Liver (tissue), 9 donors: ENCODE results near the gene TOMM40L. TPM values are rescaled to one million over a fixed set of nuclear protein-coding genes. Genes with fewer than 3 reads are reported as not detected.

Source experiments
- DNase-seq: peaks from one replicate; pipeline ENCODE4 v3.0.0-alpha.2; 2017; ENCODE audit warnings: low spot score
- H3K27ac ChIP-seq, 2 donors: one replicate each; pipeline ENCODE4 v1.7.0; 2013; ENCODE audit warnings: inconsistent platforms in 2 of 2, low read length in 2 of 2, control low read depth in 1 of 2, low read depth in 1 of 2, mild to moderate bottlenecking in 1 of 2
- H3K27me3 ChIP-seq, 4 donors: one replicate each; pipeline versions ENCODE4 v1.6.1 to v1.7.0; 2013; ENCODE audit warnings: low read length in 3 of 4, inconsistent platforms in 1 of 4, mild to moderate bottlenecking in 1 of 4, moderate library complexity in 1 of 4; ENCODE audit not compliant: control insufficient read depth in 4 of 4, insufficient read depth in 4 of 4
- H3K36me3 ChIP-seq, 4 donors: one replicate each; pipeline versions ENCODE4 v1.6.1 to v1.7.0; 2013; ENCODE audit warnings: low read length in 3 of 4, mild to moderate bottlenecking in 3 of 4, low read depth in 1 of 4, moderate library complexity in 1 of 4; ENCODE audit not compliant: control insufficient read depth in 4 of 4, insufficient read depth in 3 of 4
- H3K4me1 ChIP-seq, 4 donors: one replicate each; pipeline versions ENCODE4 v1.6.1 to v1.7.0; 2013; ENCODE audit warnings: low read length in 3 of 4, mild to moderate bottlenecking in 3 of 4, moderate library complexity in 1 of 4; ENCODE audit not compliant: control insufficient read depth in 4 of 4, insufficient read depth in 4 of 4
- H3K4me3 ChIP-seq, 3 donors: one replicate each; pipeline versions ENCODE4 v1.6.1 to v1.7.0; 2013; ENCODE audit warnings: low read length in 3 of 3, control low read depth in 1 of 3, low read depth in 1 of 3, mild to moderate bottlenecking in 1 of 3
- H3K9ac ChIP-seq, 2 donors: one replicate each; pipeline ENCODE4 v1.7.0; 2013; ENCODE audit warnings: low read length in 2 of 2, mild to moderate bottlenecking in 2 of 2, moderate library complexity in 2 of 2, control low read depth in 1 of 2, low read depth in 1 of 2
- H3K9me3 ChIP-seq, 4 donors: one replicate each; pipeline versions ENCODE4 v1.6.1 to v1.7.0; 2013; ENCODE audit warnings: low read length in 3 of 4; ENCODE audit not compliant: control insufficient read depth in 4 of 4
- FOXA2 ChIP-seq: IDR thresholded peaks from 2 replicates; pipeline ENCODE4 v1.6.1; 2016; ENCODE audit warnings: antibody characterized with exemption
- GABPA ChIP-seq, 2 donors: IDR thresholded peaks in 1 of 2; conservative IDR thresholded peaks in 1 of 2; 2 replicates each; pipeline ENCODE4 v1.6.1; 2016; ENCODE audit warnings: antibody characterized with exemption in 2 of 2, mild to moderate bottlenecking in 1 of 2, moderate library complexity in 1 of 2
- JUND ChIP-seq, 2 donors: IDR thresholded peaks; 2 replicates each; pipeline ENCODE4 v1.6.1; 2016; ENCODE audit warnings: antibody characterized with exemption in 2 of 2
- NR2F2 ChIP-seq: IDR thresholded peaks from 2 replicates; pipeline ENCODE4 v1.6.1; 2016; ENCODE audit warnings: antibody characterized with exemption
- RAD21 ChIP-seq, 2 donors: IDR thresholded peaks; 2 replicates each; pipeline ENCODE4 v1.6.1; 2016; ENCODE audit warnings: antibody characterized with exemption in 2 of 2, mild to moderate bottlenecking in 2 of 2
- RXRA ChIP-seq, 2 donors: IDR thresholded peaks; 2 replicates each; pipeline ENCODE4 v1.6.1; 2017 to 2018; ENCODE audit warnings: antibody characterized with exemption in 2 of 2, mild to moderate bottlenecking in 1 of 2
- SP1 ChIP-seq: IDR thresholded peaks from 2 replicates; pipeline ENCODE4 v1.6.1; 2018; ENCODE audit warnings: antibody characterized with exemption, mild to moderate bottlenecking
- ZBTB33 ChIP-seq: IDR thresholded peaks from 2 replicates; pipeline ENCODE4 v1.6.1; 2016; ENCODE audit warnings: antibody characterized with exemption
- WGBS: extraction: QIAGEN DNeasy Blood & Tissue Kit; methylation state at CpG from one replicate; pipeline ENCODE4 v1.1.7; 2013; 5-methylcytosine and 5-hydroxymethylcytosine counted together
- polyA plus RNA-seq, 2 donors: library from polyadenylated mRNA; stranded (reverse) in 1 of 2; unstranded in 1 of 2; fragments of 200-250 nt in 1 of 2; fragments of >200 nt in 1 of 2; fragmentation: Nextera tagmentation in 1 of 2; extraction: Ambion mirVana in 1 of 2; gene quantifications; one replicate each; pipeline versions ENCODE4 v1.2.1 to v1.2.3, GENCODE V29; 2013 to 2015
- total RNA-seq, 2 donors: library from RNA; depleted of rRNA; stranded (reverse); fragments of >200 nt; gene quantifications; one replicate each; pipeline ENCODE4 v1.2.3, GENCODE V29; 2014
- TF ChIP-seq, protein P1 (sequence below): IDR thresholded peaks from 2 replicates; pipeline ENCODE4 v1.6.1; 2016; ENCODE audit warnings: antibody characterized with exemption
- TF ChIP-seq, protein P2 (sequence below): fragments of 150-350 bp; IDR thresholded peaks from 2 replicates; pipeline ENCODE4 v1.5.1; 2017; ENCODE audit warnings: improper control_type of control experiment, low read depth, low read length; ENCODE audit not compliant: missing input control
- TF ChIP-seq, protein P3 (sequence below): IDR thresholded peaks from 2 replicates; pipeline ENCODE4 v1.6.1; 2016; ENCODE audit warnings: antibody characterized with exemption, mild to moderate bottlenecking
- TF ChIP-seq, protein P4 (sequence below): IDR thresholded peaks from 2 replicates; pipeline ENCODE4 v1.6.1; 2016; ENCODE audit warnings: antibody characterized with exemption
- donor health status: healthy.
- donor health status: healthy.
- donor health status: healthy.
- donor health status: healthy.
- donor health status: healthy.

Gene TOMM40L
- total and polyA plus RNA-seq, 4 donors, result 6.7 to 10.5 (median 8.9) TPM

GRCh38 chr1:161177936-161178244 is 48.0 kb upstream of the TOMM40L start:
- WGBS, result 25% methylated on average over 9 of the region's 9 CpGs
- H3K4me3 ChIP-seq, result peak overlapping the region; percentile 58 to 70 (median 63)
- H3K36me3 ChIP-seq, result peaks cover 0 to 19% (median 15%) of the 10 kb centered on the region in 4 donors
- no peaks in the 10 kb centered on the region for H3K27me3 ChIP-seq
- no peak for TF ChIP-seq RXRA (IDR thresholded peaks at IDR 0.05)
- TF ChIP-seq, protein P1, sequence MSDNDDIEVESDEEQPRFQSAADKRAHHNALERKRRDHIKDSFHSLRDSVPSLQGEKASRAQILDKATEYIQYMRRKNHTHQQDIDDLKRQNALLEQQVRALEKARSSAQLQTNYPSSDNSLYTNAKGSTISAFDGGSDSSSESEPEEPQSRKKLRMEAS, result peak; percentile 6
- peak overlapping the region; percentile 82 to 96 for H3K9ac ChIP-seq
- H3K27ac ChIP-seq, result peak overlapping the region; percentile 92 to 95
- DNase-seq, result no peak
- H3K4me1 ChIP-seq, result peaks cover 0 to 30% (median 24%) of the 10 kb centered on the region in 4 donors
- no peaks in the 10 kb centered on the region for H3K9me3 ChIP-seq

DNA sequence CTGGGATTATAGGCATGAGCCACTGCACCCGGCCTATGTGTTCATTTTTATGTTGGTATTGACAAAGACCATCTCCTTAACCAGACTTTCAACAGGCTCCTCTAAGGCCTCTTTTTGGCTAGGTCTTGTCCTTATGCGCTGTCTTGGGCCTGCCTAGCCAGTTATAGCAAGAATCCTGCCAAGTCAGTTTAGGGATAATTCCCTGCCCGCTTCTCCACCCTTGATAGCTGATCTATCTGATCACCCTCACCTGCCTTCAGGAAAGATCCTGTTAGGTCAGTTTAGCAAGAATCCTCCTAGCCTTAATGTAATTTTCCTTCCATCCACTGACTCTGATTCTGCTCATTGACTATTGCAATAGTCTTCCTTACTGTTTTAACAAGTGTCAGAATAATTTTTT is 46.2 kb upstream of the TOMM40L start:
- TF ChIP-seq, protein P2, sequence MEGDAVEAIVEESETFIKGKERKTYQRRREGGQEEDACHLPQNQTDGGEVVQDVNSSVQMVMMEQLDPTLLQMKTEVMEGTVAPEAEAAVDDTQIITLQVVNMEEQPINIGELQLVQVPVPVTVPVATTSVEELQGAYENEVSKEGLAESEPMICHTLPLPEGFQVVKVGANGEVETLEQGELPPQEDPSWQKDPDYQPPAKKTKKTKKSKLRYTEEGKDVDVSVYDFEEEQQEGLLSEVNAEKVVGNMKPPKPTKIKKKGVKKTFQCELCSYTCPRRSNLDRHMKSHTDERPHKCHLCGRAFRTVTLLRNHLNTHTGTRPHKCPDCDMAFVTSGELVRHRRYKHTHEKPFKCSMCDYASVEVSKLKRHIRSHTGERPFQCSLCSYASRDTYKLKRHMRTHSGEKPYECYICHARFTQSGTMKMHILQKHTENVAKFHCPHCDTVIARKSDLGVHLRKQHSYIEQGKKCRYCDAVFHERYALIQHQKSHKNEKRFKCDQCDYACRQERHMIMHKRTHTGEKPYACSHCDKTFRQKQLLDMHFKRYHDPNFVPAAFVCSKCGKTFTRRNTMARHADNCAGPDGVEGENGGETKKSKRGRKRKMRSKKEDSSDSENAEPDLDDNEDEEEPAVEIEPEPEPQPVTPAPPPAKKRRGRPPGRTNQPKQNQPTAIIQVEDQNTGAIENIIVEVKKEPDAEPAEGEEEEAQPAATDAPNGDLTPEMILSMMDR, result no peak
- TF ChIP-seq RAD21 (IDR thresholded peaks at IDR 0.05) (no peak), FOXA2 (no peak), SP1 (no peak)
- Histone ChIP-seq H3K27ac (no peak overlapping the region), H3K36me3 (peaks cover 0 to 8% (median 3%) of the 10 kb centered on the region in 4 donors), H3K4me3 (no peak overlapping the region), H3K9ac (peak overlapping the region in 1 of 2 donors; percentile 32), H3K27me3 (no peaks in the 10 kb centered on the region), H3K4me1 (peaks cover 0 to 22% (median 16%) of the 10 kb centered on the region in 4 donors), H3K9me3 (no peaks in the 10 kb centered on the region)
- no peak for DNase-seq
- WGBS, result 94% methylated on average over 3 of the region's 3 CpGs

GRCh38 chr1:161180639-161181038 is 45.2 kb upstream of the TOMM40L start:
- no peak for DNase-seq
- Histone ChIP-seq H3K27me3 (no peaks in the 10 kb centered on the region), H3K27ac (no peak overlapping the region), H3K9ac (no peak overlapping the region), H3K4me1 (peaks cover 0 to 22% (median 16%) of the 10 kb centered on the region in 4 donors), H3K36me3 (peaks cover 0 to under 1% (median 0%) of the 10 kb centered on the region in 4 donors), H3K4me3 (no peak overlapping the region), H3K9me3 (no peaks in the 10 kb centered on the region)
- TF ChIP-seq RAD21 (IDR thresholded peaks at IDR 0.05), result peak; percentile 59 to 68
- TF ChIP-seq, protein P2, result peak; percentile 34
- TF ChIP-seq, protein P1, result no peak
- 51% methylated on average over 1 of the region's 1 CpG for WGBS

DNA sequence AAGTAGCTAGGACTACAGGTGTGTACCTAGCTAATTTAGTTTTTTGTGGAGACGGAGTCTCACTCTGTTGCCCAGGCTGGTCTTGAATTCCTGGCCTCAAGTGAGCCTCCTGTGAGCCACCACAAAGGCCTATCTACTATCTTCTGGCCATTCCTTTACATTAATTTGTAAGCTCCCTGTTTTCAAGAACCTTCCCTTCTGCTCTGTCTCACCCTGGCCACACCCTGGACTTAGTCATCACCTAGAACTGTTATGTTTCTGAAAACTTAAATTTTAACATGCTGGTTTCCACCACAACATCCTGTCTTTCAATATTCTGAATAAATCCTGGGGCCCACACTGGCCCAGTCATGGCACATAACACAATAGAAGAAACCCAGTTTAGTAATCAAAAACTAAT is 43.6 kb upstream of the TOMM40L start:
- Histone ChIP-seq H3K4me3 (no peak overlapping the region), H3K27ac (peak overlapping the region in 1 of 2 donors; percentile 60), H3K36me3 (no peaks in the 10 kb centered on the region), H3K27me3 (no peaks in the 10 kb centered on the region), H3K9ac (no peak overlapping the region), H3K9me3 (no peaks in the 10 kb centered on the region), H3K4me1 (peaks cover 0 to 12% (median 8%) of the 10 kb centered on the region in 4 donors)
- DNase-seq, result no peak
- WGBS, result 97% methylated on average over 1 of the region's 1 CpG
- TF ChIP-seq RAD21 (IDR thresholded peaks at IDR 0.05) (no peak), GABPA (IDR thresholded peaks at IDR 0.05 in 1 of 2, conservative IDR thresholded peaks at IDR 0.05 in 1 of 2) (no peak), NR2F2 (no peak), ZBTB33 (no peak), FOXA2 (no peak), RXRA (IDR thresholded peaks at IDR 0.05) (no peak), JUND (IDR thresholded peaks at IDR 0.05) (no peak)
- TF ChIP-seq, protein P3, sequence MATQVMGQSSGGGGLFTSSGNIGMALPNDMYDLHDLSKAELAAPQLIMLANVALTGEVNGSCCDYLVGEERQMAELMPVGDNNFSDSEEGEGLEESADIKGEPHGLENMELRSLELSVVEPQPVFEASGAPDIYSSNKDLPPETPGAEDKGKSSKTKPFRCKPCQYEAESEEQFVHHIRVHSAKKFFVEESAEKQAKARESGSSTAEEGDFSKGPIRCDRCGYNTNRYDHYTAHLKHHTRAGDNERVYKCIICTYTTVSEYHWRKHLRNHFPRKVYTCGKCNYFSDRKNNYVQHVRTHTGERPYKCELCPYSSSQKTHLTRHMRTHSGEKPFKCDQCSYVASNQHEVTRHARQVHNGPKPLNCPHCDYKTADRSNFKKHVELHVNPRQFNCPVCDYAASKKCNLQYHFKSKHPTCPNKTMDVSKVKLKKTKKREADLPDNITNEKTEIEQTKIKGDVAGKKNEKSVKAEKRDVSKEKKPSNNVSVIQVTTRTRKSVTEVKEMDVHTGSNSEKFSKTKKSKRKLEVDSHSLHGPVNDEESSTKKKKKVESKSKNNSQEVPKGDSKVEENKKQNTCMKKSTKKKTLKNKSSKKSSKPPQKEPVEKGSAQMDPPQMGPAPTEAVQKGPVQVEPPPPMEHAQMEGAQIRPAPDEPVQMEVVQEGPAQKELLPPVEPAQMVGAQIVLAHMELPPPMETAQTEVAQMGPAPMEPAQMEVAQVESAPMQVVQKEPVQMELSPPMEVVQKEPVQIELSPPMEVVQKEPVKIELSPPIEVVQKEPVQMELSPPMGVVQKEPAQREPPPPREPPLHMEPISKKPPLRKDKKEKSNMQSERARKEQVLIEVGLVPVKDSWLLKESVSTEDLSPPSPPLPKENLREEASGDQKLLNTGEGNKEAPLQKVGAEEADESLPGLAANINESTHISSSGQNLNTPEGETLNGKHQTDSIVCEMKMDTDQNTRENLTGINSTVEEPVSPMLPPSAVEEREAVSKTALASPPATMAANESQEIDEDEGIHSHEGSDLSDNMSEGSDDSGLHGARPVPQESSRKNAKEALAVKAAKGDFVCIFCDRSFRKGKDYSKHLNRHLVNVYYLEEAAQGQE, result no peak
- TF ChIP-seq, protein P4, sequence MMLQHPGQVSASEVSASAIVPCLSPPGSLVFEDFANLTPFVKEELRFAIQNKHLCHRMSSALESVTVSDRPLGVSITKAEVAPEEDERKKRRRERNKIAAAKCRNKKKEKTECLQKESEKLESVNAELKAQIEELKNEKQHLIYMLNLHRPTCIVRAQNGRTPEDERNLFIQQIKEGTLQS, result no peak
